Caco-2 (cell line): ENCODE results near the gene EXD3. TPM values are rescaled to one million over a fixed set of nuclear protein-coding genes. Genes with fewer than 3 reads are reported as not detected.

ENCODE experiments used
- BruUV-seq: library from RNA; stranded (reverse); fragments of 400-500 nt; replicated peaks from 2 replicates; lab custom pipeline; 2021; lab: Mats Ljungman, UMichigan
- CTCF ChIA-PET: fragments of 300-600 bp; sonication (Branson Sonifier 250); formaldehyde crosslinking; loops from one replicate; lab custom pipeline; 2022; ENCODE audit warnings: antibody characterized with exemption; lab: Charles Lee
- POLR2A ChIA-PET: fragments of 300-600 bp; sonication (Branson Sonifier 250); formaldehyde crosslinking; loops from one replicate; lab custom pipeline; 2022; ENCODE audit warnings: antibody characterized with exemption; lab: Charles Lee
- DNase-seq, 2 experiments: peaks; one replicate each; pipeline versions ENCODE4 v3.0.0 to v3.0.0-alpha.2; 2020 to 2022
- H3K27me3 ChIP-seq: replicated peaks from 2 replicates; pipeline ENCODE4 v1.6.0; 2011; ENCODE audit warnings: low read length; ENCODE audit not compliant: control insufficient read depth, insufficient read depth
- H3K36me3 ChIP-seq: 2 replicates; pipeline ENCODE4 v1.5.1; 2011; ENCODE audit warnings: low read length; ENCODE audit not compliant: control insufficient read depth, insufficient read depth
- H3K4me1 ChIP-seq: fragments of 250-450 bp; sonication (Bioruptor Pico); 2 replicates; pipeline ENCODE4 v1.5.1; 2020; ENCODE audit warnings: mild to moderate bottlenecking
- H3K4me3 ChIP-seq: 2 replicates; pipeline ENCODE4 v1.5.1; 2011; ENCODE audit warnings: low read depth, mild to moderate bottlenecking, control low read depth, low read length
- H3K9me3 ChIP-seq: fragments of 250-450 bp; sonication (Bioruptor Pico); 2 replicates; pipeline ENCODE4 v1.5.1; 2020; ENCODE audit warnings: mild to moderate bottlenecking, moderate library complexity
- H3K27ac Mint-ChIP-seq: one replicate; pipeline ENCODE4 v1.8.0; 2022; ENCODE audit warnings: mixed read lengths; ENCODE audit not compliant: unreplicated experiment
- H3K27me3 Mint-ChIP-seq: one replicate; pipeline ENCODE4 v1.8.0; 2022; ENCODE audit warnings: mixed read lengths; ENCODE audit not compliant: insufficient read depth, unreplicated experiment
- H3K36me3 Mint-ChIP-seq: one replicate; pipeline ENCODE4 v1.8.0; 2022; ENCODE audit warnings: mild to moderate bottlenecking, mixed read lengths; ENCODE audit not compliant: insufficient read depth, unreplicated experiment
- H3K4me1 Mint-ChIP-seq: one replicate; pipeline ENCODE4 v1.8.0; 2022; ENCODE audit warnings: low read depth, mixed read lengths; ENCODE audit not compliant: unreplicated experiment
- H3K4me3 Mint-ChIP-seq: one replicate; pipeline ENCODE4 v1.8.0; 2022; ENCODE audit warnings: mild to moderate bottlenecking, moderate library complexity, mixed read lengths; ENCODE audit not compliant: unreplicated experiment
- H3K9me3 Mint-ChIP-seq: one replicate; pipeline ENCODE4 v1.8.0; 2022; ENCODE audit warnings: mixed read lengths; ENCODE audit not compliant: unreplicated experiment
- intact Hi-C: fragments of 100-400 bp; cut with micrococcal nuclease; formaldehyde crosslinking; loops from one replicate; pipeline ENCODE4 v1.10.0; 2022; ENCODE audit not compliant: unreplicated experiment
- total RNA-seq: library from RNA; stranded (reverse); gene quantifications from 2 replicates; pipeline ENCODE4 v1.2.3, GENCODE V29; 2022
- TF ChIP-seq, protein P1 (sequence below), 2 experiments: fragments of 200-600 bp in 1 of 2; IDR thresholded peaks; 1 replicate in 1 of 2; 2 replicates in 1 of 2; pipeline versions ENCODE4 v1.5.1 to v1.8.0; 2011 to 2022; ENCODE audit warnings: antibody characterized with exemption in 1 of 2, control low read depth in 1 of 2, inconsistent platforms in 1 of 2, low read depth in 1 of 2, low read length in 1 of 2, mild to moderate bottlenecking in 1 of 2, moderate library complexity in 1 of 2; ENCODE audit not compliant: insufficient read depth in 1 of 2, severe bottlenecking in 1 of 2, unreplicated experiment in 1 of 2

Gene EXD3
- total RNA-seq, 1 experiment from 2014 or later, result 10.9 TPM

DNA sequence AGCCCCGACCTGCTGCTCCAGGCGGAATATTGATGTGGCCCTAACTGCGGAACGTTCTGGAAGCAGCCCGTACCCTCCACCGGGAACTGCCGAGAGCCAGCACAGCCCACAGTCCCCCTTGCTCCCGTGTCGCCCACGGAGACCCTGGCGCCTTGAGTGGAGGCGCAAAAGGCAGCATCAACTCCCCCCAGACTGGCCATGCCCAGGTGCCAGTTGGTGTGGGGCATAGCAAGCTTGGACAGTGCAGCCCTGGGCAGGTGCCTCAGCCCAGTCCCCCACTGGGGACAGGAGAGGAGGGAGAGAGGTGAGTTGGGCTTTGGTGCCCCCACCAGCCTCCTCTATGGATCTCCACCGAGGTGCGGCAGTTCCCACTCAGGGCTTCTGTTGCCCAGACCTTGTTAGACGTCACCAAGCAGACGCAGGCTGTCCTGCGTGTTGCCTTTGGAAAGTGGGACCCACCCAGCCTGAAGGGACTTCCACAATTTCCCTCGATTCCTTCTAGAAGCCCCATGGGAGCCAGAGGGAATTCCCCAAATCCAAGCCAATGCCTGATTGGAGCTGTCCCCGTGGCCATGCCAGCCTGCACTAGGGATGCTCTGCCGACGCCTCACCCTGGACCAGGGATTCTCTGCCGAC is 101.1 kb downstream of the EXD3 start:
- Mint-ChIP-seq H3K27me3 (no peaks in the 10 kb centered on the region), H3K27ac (no peak overlapping the region), H3K36me3 (no peaks in the 10 kb centered on the region), H3K4me1 (no peaks in the 10 kb centered on the region), H3K4me3 (no peak overlapping the region), H3K9me3 (no peaks in the 10 kb centered on the region)
- Histone ChIP-seq H3K36me3 (no peaks in the 10 kb centered on the region), H3K27me3 (no peaks in the 10 kb centered on the region), H3K4me3 (no peak overlapping the region), H3K4me1 (no peaks in the 10 kb centered on the region), H3K9me3 (no peaks in the 10 kb centered on the region)
- TF ChIP-seq, protein P1, sequence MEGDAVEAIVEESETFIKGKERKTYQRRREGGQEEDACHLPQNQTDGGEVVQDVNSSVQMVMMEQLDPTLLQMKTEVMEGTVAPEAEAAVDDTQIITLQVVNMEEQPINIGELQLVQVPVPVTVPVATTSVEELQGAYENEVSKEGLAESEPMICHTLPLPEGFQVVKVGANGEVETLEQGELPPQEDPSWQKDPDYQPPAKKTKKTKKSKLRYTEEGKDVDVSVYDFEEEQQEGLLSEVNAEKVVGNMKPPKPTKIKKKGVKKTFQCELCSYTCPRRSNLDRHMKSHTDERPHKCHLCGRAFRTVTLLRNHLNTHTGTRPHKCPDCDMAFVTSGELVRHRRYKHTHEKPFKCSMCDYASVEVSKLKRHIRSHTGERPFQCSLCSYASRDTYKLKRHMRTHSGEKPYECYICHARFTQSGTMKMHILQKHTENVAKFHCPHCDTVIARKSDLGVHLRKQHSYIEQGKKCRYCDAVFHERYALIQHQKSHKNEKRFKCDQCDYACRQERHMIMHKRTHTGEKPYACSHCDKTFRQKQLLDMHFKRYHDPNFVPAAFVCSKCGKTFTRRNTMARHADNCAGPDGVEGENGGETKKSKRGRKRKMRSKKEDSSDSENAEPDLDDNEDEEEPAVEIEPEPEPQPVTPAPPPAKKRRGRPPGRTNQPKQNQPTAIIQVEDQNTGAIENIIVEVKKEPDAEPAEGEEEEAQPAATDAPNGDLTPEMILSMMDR (IDR thresholded peaks at IDR 0.05; ENCODE audit: insufficient read depth in 1 of 2, low read depth in 1 of 2, low read length in 1 of 2, severe bottlenecking in 1 of 2, unreplicated experiment in 1 of 2), result no peak
- intact Hi-C loops, result no loop called here
- ChIA-PET CTCF (no interaction called here), POLR2A (no interaction called here)
- BruUV-seq, result no TSS peak
- DNase-seq, result no peak

DNA sequence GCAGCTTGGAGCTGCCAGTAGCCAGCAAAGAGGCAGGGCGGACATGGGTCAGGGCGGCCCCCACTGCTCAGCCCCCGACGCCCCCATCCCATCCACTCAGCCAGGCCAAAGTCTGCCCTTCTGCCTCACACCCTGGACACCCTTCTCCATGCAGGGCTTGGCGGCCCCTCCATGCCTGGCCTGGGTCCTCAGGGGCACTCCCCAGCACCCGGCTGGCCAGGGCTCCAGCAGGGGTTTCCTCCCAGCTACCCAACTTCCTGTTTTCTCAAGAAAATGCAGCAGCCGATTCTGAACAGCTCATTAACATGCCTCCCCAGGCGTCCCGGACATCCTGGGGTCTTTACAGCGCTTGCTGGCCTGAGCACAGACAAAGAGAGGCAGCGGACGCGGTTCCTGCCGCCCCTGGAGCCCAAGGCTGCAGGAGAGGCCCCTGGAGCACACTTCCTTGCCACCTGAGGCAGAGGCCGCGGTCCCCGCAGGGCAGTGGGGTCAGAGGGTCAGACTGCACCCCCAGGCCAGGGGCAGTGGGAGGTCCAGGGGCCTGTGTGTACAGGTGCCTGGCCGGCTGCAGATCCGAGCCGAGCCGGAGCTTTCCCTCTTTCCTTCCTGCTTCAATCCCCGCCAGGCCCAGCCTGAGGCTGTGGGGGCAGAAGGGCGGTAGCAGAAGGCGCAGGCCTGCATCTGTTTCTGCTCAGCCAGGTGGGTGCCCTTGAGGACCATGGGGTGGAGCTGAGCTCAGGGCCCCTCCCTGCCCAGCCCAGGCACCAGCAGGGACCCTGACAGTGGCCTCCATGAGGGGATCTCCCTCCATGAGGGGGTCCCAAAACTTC is 102.2 kb downstream of the EXD3 start:
- peak in 1 of 2 experiments; percentile 38 for DNase-seq
- intact Hi-C loops, result no loop called here
- Mint-ChIP-seq H3K36me3 (no peaks in the 10 kb centered on the region), H3K4me1 (no peaks in the 10 kb centered on the region), H3K4me3 (no peak overlapping the region), H3K27me3 (no peaks in the 10 kb centered on the region), H3K9me3 (no peaks in the 10 kb centered on the region), H3K27ac (no peak overlapping the region)
- ChIA-PET POLR2A (no interaction called here), CTCF (interaction anchor here (1.0 kb wide), 1 partner anchor 18 kb away, joined by 7 read pairs; the partner anchor contains the start of gene NRARP)
- H3K9me3 ChIP-seq, result no peaks in the 10 kb centered on the region
- H3K4me1 ChIP-seq, result peaks cover 8% of the 10 kb centered on the region
- no peaks in the 10 kb centered on the region for H3K36me3 ChIP-seq
- BruUV-seq, result no TSS peak
- no peaks in the 10 kb centered on the region for H3K27me3 ChIP-seq
- H3K4me3 ChIP-seq, result no peak overlapping the region
- TF ChIP-seq, protein P1 (IDR thresholded peaks at IDR 0.05; ENCODE audit: insufficient read depth in 1 of 2, low read depth in 1 of 2, low read length in 1 of 2, severe bottlenecking in 1 of 2, unreplicated experiment in 1 of 2), result no peak

DNA sequence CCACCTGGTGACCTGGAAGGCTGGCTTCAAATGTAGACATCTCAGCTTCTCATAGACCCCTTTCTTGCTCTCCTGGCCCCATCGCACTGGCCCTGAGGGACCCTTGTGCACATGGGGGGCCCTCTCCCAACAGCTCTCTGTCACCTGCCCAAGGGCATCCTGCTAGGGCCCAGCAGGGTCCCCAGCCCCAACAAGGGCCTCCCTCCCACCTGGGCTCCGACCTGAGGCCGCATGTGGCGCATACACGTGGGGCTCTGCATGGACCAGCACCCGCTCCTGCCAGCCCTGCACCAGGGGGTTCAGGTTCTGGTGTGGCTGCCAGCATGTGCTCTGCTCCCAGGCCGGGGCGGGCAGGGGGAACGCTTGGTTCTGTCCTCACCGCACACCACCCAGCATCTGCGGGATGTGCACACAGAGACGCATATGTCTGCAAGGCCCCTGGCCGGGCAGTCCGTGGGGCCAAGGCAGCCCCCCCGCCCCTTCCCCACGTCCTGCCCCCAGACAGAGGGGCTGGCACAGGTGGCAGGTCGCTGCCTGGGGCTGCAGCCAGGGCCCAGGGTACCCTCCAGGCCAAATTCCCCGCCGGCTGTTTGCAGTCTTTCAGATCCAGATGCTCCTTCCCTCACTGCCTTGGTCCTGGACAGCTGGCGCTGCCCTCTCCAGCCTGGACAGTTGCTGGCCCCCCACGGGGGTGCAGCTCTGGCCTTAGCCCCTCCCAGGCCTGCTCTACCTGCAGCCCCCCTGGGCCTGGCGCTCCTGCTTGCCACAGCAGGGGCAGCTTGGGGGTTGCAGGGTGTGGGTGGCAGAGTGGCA is 103.0 kb downstream of the EXD3 start:
- ChIA-PET POLR2A (interaction anchor here (0.7 to 1.3 kb wide), 2 partner anchors 18 to 103 kb away, joined by 3 to 5 read pairs; partner anchors contain the start of genes EXD3 and NRARP), CTCF (interaction anchor here (0.6 to 2.4 kb wide), 4 partner anchors 17 to 33 kb away, joined by 3 to 11 read pairs (median 8); partner anchors contain the start of gene NRARP)
- Mint-ChIP-seq H3K27me3 (no peaks in the 10 kb centered on the region), H3K36me3 (no peaks in the 10 kb centered on the region), H3K27ac (no peak overlapping the region), H3K9me3 (no peaks in the 10 kb centered on the region), H3K4me3 (no peak overlapping the region), H3K4me1 (no peaks in the 10 kb centered on the region)
- no peaks in the 10 kb centered on the region for H3K9me3 ChIP-seq
- no peak for DNase-seq
- H3K4me3 ChIP-seq, result no peak overlapping the region
- H3K36me3 ChIP-seq, result no peaks in the 10 kb centered on the region
- TF ChIP-seq, protein P1 (IDR thresholded peaks at IDR 0.05; ENCODE audit: insufficient read depth in 1 of 2, low read depth in 1 of 2, low read length in 1 of 2, severe bottlenecking in 1 of 2, unreplicated experiment in 1 of 2), result no peak
- peaks cover 14% of the 10 kb centered on the region for H3K4me1 ChIP-seq
- intact Hi-C loops, result no loop called here
- no peaks in the 10 kb centered on the region for H3K27me3 ChIP-seq
- no TSS peak for BruUV-seq
